Coronary artery (tissue), 2 donors: ENCODE measurements around the gene ETV6.

ENCODE experiments used
- DNase-seq: peaks from one replicate; pipeline ENCODE4 v3.0.0-alpha.2; 2017; ENCODE audit warnings: low spot score
- H3K27ac ChIP-seq, 2 donors: fragments of 200-600 bp; sonication (generic); one replicate each; pipeline ENCODE4 v1.5.1; 2016 to 2019
- H3K4me3 ChIP-seq: fragments of 200-600 bp; sonication (generic); 2 replicates; pipeline ENCODE4 v1.5.1; 2016; ENCODE audit warnings: mild to moderate bottlenecking, moderate library complexity
- TF ChIP-seq, protein P1 (sequence below): fragments of 200-600 bp; sonication (generic); IDR thresholded peaks from one replicate; pipeline ENCODE4 v1.5.1; 2019; ENCODE audit warnings: antibody characterized with exemption

The ETV6 gene

DNA sequence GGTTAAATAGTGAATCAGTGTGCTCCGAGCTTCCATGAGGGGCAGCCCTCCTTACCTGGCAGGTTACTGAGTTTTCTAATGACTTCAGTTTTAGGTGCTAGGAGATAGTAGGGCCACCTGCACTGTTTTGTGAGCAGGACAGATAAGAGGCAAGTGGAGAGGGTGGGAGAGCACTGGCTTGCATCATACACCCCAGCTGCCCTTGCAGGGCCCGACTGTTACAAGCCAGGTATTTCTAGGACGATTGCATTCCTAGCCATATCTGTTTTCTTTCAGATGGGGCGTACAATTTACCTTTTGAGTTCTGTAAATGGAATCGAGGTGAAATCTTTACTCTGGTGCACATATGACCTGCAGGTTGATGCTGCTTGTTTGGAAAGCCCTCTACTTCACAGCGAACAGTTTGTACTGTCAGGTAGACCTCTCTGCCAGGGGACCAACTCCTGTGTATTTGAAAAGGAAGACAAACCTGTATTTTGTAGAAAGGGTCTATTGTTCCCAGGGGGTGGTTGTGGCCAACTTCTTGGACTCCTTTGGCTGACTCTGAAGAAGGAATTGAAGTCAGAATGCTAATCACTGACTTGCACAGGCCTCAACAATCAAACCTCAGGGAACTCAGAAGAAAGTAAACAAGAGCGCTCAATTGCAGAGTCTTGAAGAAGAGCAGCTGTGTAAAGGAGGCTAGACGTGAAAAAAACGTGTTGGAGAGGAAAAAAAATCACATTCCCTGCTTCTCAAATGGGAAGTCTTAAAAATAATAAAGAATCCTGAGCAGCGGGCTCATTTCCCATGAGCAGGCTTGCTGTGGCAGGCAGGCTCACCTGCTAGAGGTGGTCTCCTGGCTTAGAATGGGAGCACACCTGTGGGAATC is 57.3 kb downstream of the ETV6 start:
- Histone ChIP-seq H3K27ac (peak overlapping the region; percentile 69 to 74), H3K4me3 (no peak overlapping the region)
- no peak for DNase-seq
- TF ChIP-seq, protein P1, sequence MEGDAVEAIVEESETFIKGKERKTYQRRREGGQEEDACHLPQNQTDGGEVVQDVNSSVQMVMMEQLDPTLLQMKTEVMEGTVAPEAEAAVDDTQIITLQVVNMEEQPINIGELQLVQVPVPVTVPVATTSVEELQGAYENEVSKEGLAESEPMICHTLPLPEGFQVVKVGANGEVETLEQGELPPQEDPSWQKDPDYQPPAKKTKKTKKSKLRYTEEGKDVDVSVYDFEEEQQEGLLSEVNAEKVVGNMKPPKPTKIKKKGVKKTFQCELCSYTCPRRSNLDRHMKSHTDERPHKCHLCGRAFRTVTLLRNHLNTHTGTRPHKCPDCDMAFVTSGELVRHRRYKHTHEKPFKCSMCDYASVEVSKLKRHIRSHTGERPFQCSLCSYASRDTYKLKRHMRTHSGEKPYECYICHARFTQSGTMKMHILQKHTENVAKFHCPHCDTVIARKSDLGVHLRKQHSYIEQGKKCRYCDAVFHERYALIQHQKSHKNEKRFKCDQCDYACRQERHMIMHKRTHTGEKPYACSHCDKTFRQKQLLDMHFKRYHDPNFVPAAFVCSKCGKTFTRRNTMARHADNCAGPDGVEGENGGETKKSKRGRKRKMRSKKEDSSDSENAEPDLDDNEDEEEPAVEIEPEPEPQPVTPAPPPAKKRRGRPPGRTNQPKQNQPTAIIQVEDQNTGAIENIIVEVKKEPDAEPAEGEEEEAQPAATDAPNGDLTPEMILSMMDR = no peak

DNA sequence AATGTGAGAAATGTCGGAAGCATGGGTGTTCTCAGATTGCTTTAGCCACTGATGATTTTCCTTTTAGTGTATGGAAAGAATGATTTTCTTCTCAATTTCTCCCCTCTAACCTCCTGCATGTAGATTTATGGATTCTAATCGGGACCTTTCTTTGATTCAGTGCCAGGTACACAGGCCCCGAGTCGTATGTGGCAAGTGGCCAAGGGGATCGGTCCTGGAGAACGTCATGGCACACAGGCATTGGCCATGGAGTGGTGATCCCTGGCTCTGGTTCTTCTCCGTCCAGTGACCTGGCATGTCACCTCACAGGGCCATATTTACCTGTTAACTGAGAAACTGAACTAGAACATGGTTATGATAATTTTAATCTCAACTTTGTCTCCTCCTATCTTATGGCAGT is 58.1 kb downstream of the ETV6 start:
- DNase-seq = no peak
- peak overlapping the region; percentile 60 to 69 for H3K27ac ChIP-seq
- H3K4me3 ChIP-seq = no peak overlapping the region
- TF ChIP-seq, protein P1 = no peak

DNA sequence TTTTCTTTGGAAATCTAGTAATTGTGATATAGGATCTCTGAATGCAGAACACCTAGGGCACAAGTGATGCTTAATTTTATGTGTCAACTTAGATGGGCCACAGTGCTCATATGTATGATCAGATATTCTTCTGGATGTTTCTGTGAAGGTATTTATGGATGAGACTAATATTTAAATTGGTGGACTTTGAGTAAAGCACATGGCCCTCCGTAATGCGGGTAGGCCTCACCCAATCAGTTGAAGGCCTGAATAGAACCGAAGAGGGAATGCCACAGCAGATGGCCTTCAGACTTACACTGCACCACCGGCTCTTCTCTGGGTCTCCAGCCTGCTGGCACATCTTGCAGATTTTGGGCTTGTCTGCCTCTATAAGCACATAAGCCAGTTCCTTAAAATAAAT is 60.0 kb downstream of the ETV6 start:
- DNase-seq = no peak
- Histone ChIP-seq H3K4me3 (no peak overlapping the region), H3K27ac (peak overlapping the region in 1 of 2 donors; percentile 14)
- TF ChIP-seq, protein P1 = no peak

DNA sequence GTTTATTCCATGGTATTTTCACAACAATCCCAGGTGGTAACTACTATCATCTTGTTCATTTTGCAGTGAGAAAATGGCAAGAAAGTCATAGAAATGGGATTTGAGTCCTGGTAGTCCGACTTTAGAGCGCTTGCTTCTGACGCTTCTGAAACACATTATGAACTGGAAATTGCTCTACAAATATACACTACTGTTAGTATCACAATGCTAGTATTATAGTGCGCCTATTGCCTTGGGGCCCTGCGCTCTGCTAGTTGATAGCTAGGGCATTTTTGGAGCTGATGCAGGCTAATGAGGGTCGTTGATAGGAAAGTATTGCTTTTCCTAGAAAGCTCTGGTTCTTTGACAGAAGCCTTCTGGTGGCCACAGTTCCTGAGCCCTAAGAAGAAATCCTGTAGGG is 61.0 kb downstream of the ETV6 start:
- H3K4me3 ChIP-seq = no peak overlapping the region
- DNase-seq = no peak
- H3K27ac ChIP-seq = peak overlapping the region in 1 of 2 donors; percentile 26
- TF ChIP-seq, protein P1 = no peak

DNA sequence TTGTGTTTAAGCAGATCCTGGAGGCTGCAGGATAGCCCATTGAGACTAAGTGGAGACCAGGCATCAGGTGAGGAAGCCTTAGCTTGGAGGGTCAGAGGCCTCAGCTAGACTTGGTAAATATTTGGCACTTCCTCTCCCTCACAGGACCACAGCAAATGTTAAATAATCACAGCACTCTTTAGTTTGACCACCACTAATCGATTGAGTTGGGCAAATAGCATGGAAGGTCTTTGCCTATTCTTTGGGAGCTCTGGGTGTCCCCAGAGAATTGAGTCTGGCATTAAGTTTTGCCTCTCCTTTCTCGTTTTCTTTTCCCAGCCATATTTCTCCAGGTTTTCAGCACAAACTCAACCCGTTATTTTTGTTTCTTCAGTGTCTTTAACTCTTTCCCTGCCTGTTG is 61.4 kb downstream of the ETV6 start:
- DNase-seq = no peak
- peak overlapping the region; percentile 1 to 26 for H3K27ac ChIP-seq
- H3K4me3 ChIP-seq = no peak overlapping the region
- TF ChIP-seq, protein P1 = no peak

DNA sequence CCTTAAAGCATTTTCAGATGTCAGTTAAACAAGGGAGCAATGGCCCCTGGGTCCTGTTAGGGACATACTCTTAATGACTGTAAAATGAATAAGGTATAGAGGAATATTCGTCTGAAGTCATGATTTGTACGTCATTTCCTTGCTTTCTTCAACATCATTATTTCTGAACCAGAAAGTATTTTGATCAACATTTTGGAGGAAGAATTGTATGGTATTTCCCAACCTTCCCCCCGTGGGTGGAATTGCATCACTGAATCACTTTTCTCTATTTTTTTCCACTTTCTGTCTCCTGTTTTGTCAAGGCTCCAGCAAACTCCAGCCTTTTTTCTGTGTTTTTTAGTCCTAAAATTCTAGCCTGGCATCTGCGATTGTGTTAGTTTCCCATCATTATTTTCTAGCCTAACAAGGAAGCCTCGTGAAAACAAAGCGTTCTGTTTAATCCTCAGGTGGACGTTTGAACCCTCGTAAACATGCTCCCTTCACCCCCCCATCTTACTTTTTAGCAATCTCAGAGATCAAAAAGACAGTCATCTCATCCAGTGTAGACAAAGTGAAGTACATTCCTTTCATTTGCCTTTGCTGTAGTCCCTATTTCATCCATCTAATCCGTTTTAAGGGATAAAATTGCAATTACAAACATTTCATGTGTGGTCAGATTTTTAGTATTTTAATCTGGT is 62.3 kb downstream of the ETV6 start:
- peak overlapping the region; percentile 1 to 63 for H3K27ac ChIP-seq
- no peak for DNase-seq
- TF ChIP-seq, protein P1 = no peak
- H3K4me3 ChIP-seq = no peak overlapping the region
